ENCODE data around the gene OBSL1. TPM values are rescaled to one million over a fixed set of nuclear protein-coding genes. Genes with fewer than 3 reads are reported as not detected.

OBSL1 gene
- total and polyA plus RNA-seq, 2 of the 4 experiments (the other 2 are of a cell fraction), result 21.5 to 51.2 TPM

GRCh38 chr2:219616550-219616949 is 45.2 kb upstream of the OBSL1 start:
- Histone ChIP-seq H3K36me3 (ENCODE audit: control insufficient read depth, insufficient read depth, low read length) (peaks cover 28% of the 10 kb centered on the region), H3K9ac (ENCODE audit: low read depth, low read length) (no peak overlapping the region), H3K23ac (ENCODE audit: low read depth, low read length) (no peak overlapping the region), H4K20me1 (ENCODE audit: insufficient read depth, low read length) (no peaks in the 10 kb centered on the region), H2BK20ac (ENCODE audit: low read depth, low read length) (no peak overlapping the region), H3K4me1 (ENCODE audit: control insufficient read depth, insufficient read depth, low read length) (no peaks in the 10 kb centered on the region), H3K14ac (replicated peaks; ENCODE audit: low read depth, low read length) (no peak overlapping the region), H2BK120ac (ENCODE audit: low read depth, low read length) (no peak overlapping the region), H3K9me3 (ENCODE audit: control insufficient read depth, insufficient read depth, low read length) (no peaks in the 10 kb centered on the region), H3K27ac (ENCODE audit: insufficient read depth, low read length) (no peak overlapping the region), H3K79me1 (ENCODE audit: low read depth in 1 of 2, low read length in 2 of 2) (no peaks in the 10 kb centered on the region), H4K91ac (ENCODE audit: insufficient read depth, low read depth, low read length) (no peak overlapping the region), H3K4me3 (ENCODE audit: insufficient read depth, low read depth, low read length) (no peak overlapping the region), H2BK15ac (ENCODE audit: low read depth, low read length) (no peak overlapping the region), H2AFZ (replicated peaks; ENCODE audit: low read length, poor library complexity) (no peak overlapping the region), H2BK5ac (ENCODE audit: low read depth, low read length, poor library complexity, severe bottlenecking) (no peak overlapping the region), H3K27me3 (ENCODE audit: control insufficient read depth, insufficient read depth, low read length) (peaks cover 3% of the 10 kb centered on the region), H4K8ac (ENCODE audit: low read depth in 2 of 2, low read length in 2 of 2) (no peak overlapping the region), H2AK9ac (replicated peaks; ENCODE audit: low read depth, low read length, poor library complexity) (no peak overlapping the region), H4K5ac (ENCODE audit: low read depth, low read length) (no peak overlapping the region), H3K56ac (ENCODE audit: extremely low read depth, insufficient read depth, low read length) (no peak overlapping the region), H3K4me2 (ENCODE audit: low read depth, low read length) (no peak overlapping the region), H3K9me1 (ENCODE audit: insufficient read depth, low read length) (no peaks in the 10 kb centered on the region), H3K18ac (ENCODE audit: low read depth, low read length) (no peak overlapping the region), H3K4ac (ENCODE audit: low read depth, low read length) (no peak overlapping the region), H2AK5ac (ENCODE audit: low read depth, low read length) (no peak overlapping the region)
- intact Hi-C loops (cut with micrococcal nuclease) (no loop called here), dilution Hi-C loops (cut with HindIII; ENCODE audit: low sequenced_read_pairs, unreplicated experiment) (no loop called here), in situ Hi-C loops (cut with MboI; ENCODE audit: low sequenced_read_pairs) (no loop called here)
- ATAC-seq (ENCODE audit: low read depth), result no peak
- ChIA-PET CTCF (no interaction called here), POLR2A (ENCODE audit: unreplicated experiment) (no interaction called here)
- BruUV-seq (replicated peaks), result no TSS peak
- no peak for DNase-seq
- WGBS, 2 experiments (ENCODE audit: extremely low coverage in 2 of 2, insufficient read length in 1 of 2), result no CpG with 5 or more reads among the region's 4 CpGs
- TF ChIP-seq USF2 (IDR thresholded peaks at IDR 0.05; ENCODE audit: low read depth, low read length), result no peak
- no peak for TF ChIP-seq NFE2L2 (IDR thresholded peaks at IDR 0.05; ENCODE audit: low read depth, low read length)
- TF ChIP-seq RCOR1 (IDR thresholded peaks at IDR 0.05; ENCODE audit: insufficient replicate concordance, low read length), result no peak
- no peak for TF ChIP-seq SMC3 (IDR thresholded peaks at IDR 0.05; ENCODE audit: low read depth, low read length)
- TF ChIP-seq ELK1 (IDR thresholded peaks at IDR 0.05; ENCODE audit: borderline replicate concordance, low read depth, low read length), result no peak
- no peak for TF ChIP-seq BHLHE40 (IDR thresholded peaks at IDR 0.05; ENCODE audit: low read depth, low read length)
- TF ChIP-seq RAD21 (IDR thresholded peaks at IDR 0.05; ENCODE audit: low read length), result no peak
- no peak for TF ChIP-seq FOS (IDR thresholded peaks at IDR 0.05; ENCODE audit: low read depth, low read length)
- no peak for TF ChIP-seq CHD1 (IDR thresholded peaks at IDR 0.05; ENCODE audit: low read depth, low read length)
- TF ChIP-seq MAFK (IDR thresholded peaks at IDR 0.05; ENCODE audit: low read depth, low read length), result no peak
- no peak for TF ChIP-seq CEBPB (IDR thresholded peaks at IDR 0.05; ENCODE audit: low read depth, low read length)
- TF ChIP-seq RFX5 (IDR thresholded peaks at IDR 0.05; ENCODE audit: low read depth, low read length), result no peak
- TF ChIP-seq POLR2A (IDR thresholded peaks at IDR 0.05; ENCODE audit: low read depth, low read length), result no peak
- TF ChIP-seq MXI1 (IDR thresholded peaks at IDR 0.05; ENCODE audit: borderline replicate concordance, low read depth, low read length), result no peak
- no peak for TF ChIP-seq CTCF (conservative IDR thresholded peaks at IDR 0.05; ENCODE audit: low read depth, low read length)
- TF ChIP-seq MAZ (IDR thresholded peaks at IDR 0.05; ENCODE audit: borderline replicate concordance, low read depth, low read length), result no peak
